SK-N-SH treated with all-trans-retinoic acid at 6 μM for 48 hours (cell line): ENCODE measurements around the gene NHEJ1.

Experiments
- CSRNP3 ChIP-seq: fragments of 250-450 bp; sonication (Bioruptor Pico); IDR thresholded peaks from 2 replicates; pipeline ENCODE4 v1.5.1; 2021; ENCODE audit warnings: mild to moderate bottlenecking, moderate library complexity
- PATZ1 ChIP-seq: fragments of 250-450 bp; sonication (Bioruptor Pico); IDR thresholded peaks from 2 replicates; pipeline ENCODE4 v1.8.0; 2020; ENCODE audit warnings: mild to moderate bottlenecking, moderate library complexity, borderline replicate concordance
- TCF4 ChIP-seq: fragments of 250-450 bp; sonication (Bioruptor Pico); IDR thresholded peaks from 2 replicates; pipeline ENCODE4 v1.8.0; 2021; ENCODE audit warnings: mild to moderate bottlenecking, moderate library complexity, borderline replicate concordance
- ZC3H10 ChIP-seq: fragments of 250-450 bp; sonication (Bioruptor Pico); IDR thresholded peaks from 2 replicates; pipeline ENCODE4 v1.5.1; 2021; ENCODE audit warnings: mild to moderate bottlenecking, moderate library complexity
- ZFP3 ChIP-seq: fragments of 250-450 bp; sonication (Bioruptor Pico); IDR thresholded peaks from 2 replicates; pipeline ENCODE4 v1.5.0; 2020; ENCODE audit warnings: mild to moderate bottlenecking, moderate library complexity

GRCh38 chr2:219182331-219183150, 21.9 kb upstream of the NHEJ1 start:
- TF ChIP-seq ZC3H10 (CRISPR knock-in tag) (no peak), CSRNP3 (no peak), ZFP3 (CRISPR knock-in tag) (no peak), TCF4 (CRISPR knock-in tag) (no peak), PATZ1 (CRISPR knock-in tag) (no peak)
